Activated T-cell treated with anti-CD3 and anti-CD28 coated beads, Interleukin-2, amount 50 U/mL, for 72 hours (primary cell): ENCODE data around the gene TM7SF3. TPM values are rescaled to one million over a fixed set of nuclear protein-coding genes. Genes with fewer than 3 reads are reported as not detected.

Source experiments
- ATAC-seq, 2 donors: fragments of 150-1000 bp; cut with Tn5 transposase; replicated peaks in 1 of 2; 2 replicates each; pipeline ENCODE4 v1.10.0; 2021; ENCODE audit warnings: moderate library complexity in 2 of 2, mild to moderate bottlenecking in 1 of 2
- DNase-seq, 2 donors: peaks; one replicate each; pipeline ENCODE4 v3.0.0; 2021 to 2022; ENCODE audit warnings: mixed read lengths in 1 of 2
- H3K27ac Mint-ChIP-seq: one replicate; pipeline ENCODE4 v1.8.0; 2022; ENCODE audit warnings: mild to moderate bottlenecking, moderate library complexity, mixed read lengths
- H3K27me3 Mint-ChIP-seq: one replicate; pipeline ENCODE4 v1.8.0; 2022; ENCODE audit warnings: low read depth, mixed read lengths
- H3K36me3 Mint-ChIP-seq, 2 donors: one replicate each; pipeline ENCODE4 v1.8.0; 2022; ENCODE audit warnings: mixed read lengths in 2 of 2, mild to moderate bottlenecking in 1 of 2; ENCODE audit not compliant: insufficient read depth in 2 of 2
- H3K4me1 Mint-ChIP-seq: one replicate; pipeline ENCODE4 v1.8.0; 2022; ENCODE audit warnings: low read depth, mixed read lengths
- H3K4me3 Mint-ChIP-seq, 2 donors: one replicate each; pipeline ENCODE4 v1.8.0; 2022; ENCODE audit warnings: mild to moderate bottlenecking in 2 of 2, mixed read lengths in 2 of 2, moderate library complexity in 2 of 2
- H3K9me3 Mint-ChIP-seq, 2 donors: one replicate each; pipeline ENCODE4 v1.8.0; 2022; ENCODE audit warnings: mixed read lengths in 2 of 2
- total RNA-seq, 2 donors: library from RNA; stranded (reverse); gene quantifications; one replicate each; pipeline ENCODE4 v1.2.3, GENCODE V29; 2022

TM7SF3 gene
- total RNA-seq, 2 donors from 2014 or later = 45.4 to 71.0 TPM

GRCh38 chr12:26948309-26948708 lies 65.9 kb downstream of the TM7SF3 start:
- H3K9me3 Mint-ChIP-seq = peaks cover 3 to 4% of the 10 kb centered on the region in 2 donors
- H3K4me3 Mint-ChIP-seq = no peak overlapping the region
- no peak for DNase-seq
- peaks cover 69% of the 10 kb centered on the region for H3K4me1 Mint-ChIP-seq
- H3K36me3 Mint-ChIP-seq = peaks cover 9 to 37% of the 10 kb centered on the region in 2 donors
- no peaks in the 10 kb centered on the region for H3K27me3 Mint-ChIP-seq
- no peak for ATAC-seq
- H3K27ac Mint-ChIP-seq = peak overlapping the region; percentile 22

- H3K27ac Mint-ChIP-seq = peak overlapping the region; percentile 98
- no peaks in the 10 kb centered on the region for H3K9me3 Mint-ChIP-seq
- H3K27me3 Mint-ChIP-seq = no peaks in the 10 kb centered on the region
- H3K36me3 Mint-ChIP-seq = peaks cover 8 to 16% of the 10 kb centered on the region in 2 donors
- peaks cover 70% of the 10 kb centered on the region for H3K4me1 Mint-ChIP-seq
- peak overlapping the region; percentile 98 to 99 for H3K4me3 Mint-ChIP-seq
- no peak for ATAC-seq
- no peak for DNase-seq
Observed at GRCh38 chr12:26941215-26941594, 73.0 kb downstream of the TM7SF3 start.

- Mint-ChIP-seq H3K36me3 (peaks cover 8 to 16% of the 10 kb centered on the region in 2 donors), H3K4me3 (peak overlapping the region; percentile 98 to 99), H3K27me3 (no peaks in the 10 kb centered on the region), H3K27ac (peak overlapping the region; percentile 98), H3K4me1 (peaks cover 70% of the 10 kb centered on the region), H3K9me3 (no peaks in the 10 kb centered on the region)
- no peak for ATAC-seq
- DNase-seq = peak; percentile 24 to 51
Observed at GRCh38 chr12:26940516-26941214, 73.5 kb downstream of the TM7SF3 start.

GRCh38 chr12:26939953-26940352 lies 74.2 kb downstream of the TM7SF3 start:
- ATAC-seq (no peak), DNase-seq (no peak)
- peak overlapping the region; percentile 98 for H3K27ac Mint-ChIP-seq
- peak overlapping the region; percentile 98 to 99 for H3K4me3 Mint-ChIP-seq
- H3K36me3 Mint-ChIP-seq = peaks cover 8 to 11% of the 10 kb centered on the region in 2 donors
- no peaks in the 10 kb centered on the region for H3K9me3 Mint-ChIP-seq
- peaks cover 71% of the 10 kb centered on the region for H3K4me1 Mint-ChIP-seq
- no peaks in the 10 kb centered on the region for H3K27me3 Mint-ChIP-seq

GRCh38 chr12:26939192-26939832 lies 74.9 kb downstream of the TM7SF3 start:
- Mint-ChIP-seq H3K4me1 (peaks cover 75% of the 10 kb centered on the region), H3K27me3 (no peaks in the 10 kb centered on the region), H3K4me3 (peak overlapping the region; percentile 98 to 99), H3K36me3 (peaks cover 9% of the 10 kb centered on the region in 2 donors), H3K9me3 (no peaks in the 10 kb centered on the region), H3K27ac (peak overlapping the region; percentile 98)
- DNase-seq = no peak
- ATAC-seq = no peak

- peak overlapping the region; percentile 98 to 99 for H3K4me3 Mint-ChIP-seq
- H3K27ac Mint-ChIP-seq = peak overlapping the region; percentile 98
- no peaks in the 10 kb centered on the region for H3K9me3 Mint-ChIP-seq
- peaks cover 76% of the 10 kb centered on the region for H3K4me1 Mint-ChIP-seq
- peak; percentile 25 for ATAC-seq
- H3K36me3 Mint-ChIP-seq = peaks cover 9 to 10% of the 10 kb centered on the region in 2 donors
- no peaks in the 10 kb centered on the region for H3K27me3 Mint-ChIP-seq
- no peak for DNase-seq
Observed at GRCh38 chr12:26938701-26939062, 75.5 kb downstream of the TM7SF3 start.

GRCh38 chr12:26937863-26938700 lies 76.1 kb downstream of the TM7SF3 start, which contains the start of the genes FGFR1OP2 and INTS13:
Gene FGFR1OP2, plus strand, starts transcription at chr12:26938470. Its CDS starts 15,689 bp downstream, at chr12:26954159.
Gene INTS13, minus strand, starts transcription at chr12:26937981. Its CDS starts 1,178 bp downstream, at chr12:26936803.
- DNase-seq (peak; percentile 96 to 99), ATAC-seq (peak; percentile 91 to 93)
- Mint-ChIP-seq H3K4me1 (peaks cover 76% of the 10 kb centered on the region), H3K27ac (peak within 1 kb of the TSS; percentile 98), H3K4me3 (peak within 1 kb of the TSS; percentile 98 to 99), H3K36me3 (peaks cover 11 to 15% of the 10 kb centered on the region in 2 donors), H3K9me3 (no peaks in the 10 kb centered on the region), H3K27me3 (no peaks in the 10 kb centered on the region)

- peak overlapping the region; percentile 98 to 99 for H3K4me3 Mint-ChIP-seq
- peaks cover 12 to 21% of the 10 kb centered on the region in 2 donors for H3K36me3 Mint-ChIP-seq
- no peak for DNase-seq
- ATAC-seq = no peak
- H3K27ac Mint-ChIP-seq = peak overlapping the region; percentile 97
- H3K4me1 Mint-ChIP-seq = peaks cover 76% of the 10 kb centered on the region
- no peaks in the 10 kb centered on the region for H3K27me3 Mint-ChIP-seq
- H3K9me3 Mint-ChIP-seq = no peaks in the 10 kb centered on the region
Observed at GRCh38 chr12:26937443-26937862, 76.7 kb downstream of the TM7SF3 start.

- ATAC-seq (no peak), DNase-seq (no peak)
- Mint-ChIP-seq H3K27ac (peak overlapping the region; percentile 97), H3K9me3 (no peaks in the 10 kb centered on the region), H3K27me3 (no peaks in the 10 kb centered on the region), H3K36me3 (peaks cover 12 to 22% of the 10 kb centered on the region in 2 donors), H3K4me1 (peaks cover 74% of the 10 kb centered on the region), H3K4me3 (peak overlapping the region; percentile 98 to 99)
Observed at GRCh38 chr12:26936559-26937442, 77.4 kb downstream of the TM7SF3 start.

- DNase-seq = peak; percentile 32 to 33
- ATAC-seq = peak; percentile 9 to 27
- H3K9me3 Mint-ChIP-seq = no peaks in the 10 kb centered on the region
- H3K27me3 Mint-ChIP-seq = no peaks in the 10 kb centered on the region
- peak overlapping the region; percentile 97 for H3K27ac Mint-ChIP-seq
- H3K4me1 Mint-ChIP-seq = peaks cover 67% of the 10 kb centered on the region
- H3K36me3 Mint-ChIP-seq = peaks cover 12 to 25% of the 10 kb centered on the region in 2 donors
- peak overlapping the region; percentile 98 to 99 for H3K4me3 Mint-ChIP-seq
Observed at GRCh38 chr12:26935636-26936378, 78.4 kb downstream of the TM7SF3 start.

- Mint-ChIP-seq H3K9me3 (no peaks in the 10 kb centered on the region), H3K36me3 (peaks cover 7 to 44% of the 10 kb centered on the region in 2 donors), H3K4me3 (no peak overlapping the region), H3K27me3 (no peaks in the 10 kb centered on the region), H3K27ac (no peak overlapping the region), H3K4me1 (peaks cover 36% of the 10 kb centered on the region)
- DNase-seq (no peak), ATAC-seq (no peak)
Observed at GRCh38 chr12:26929590-26929989, 84.6 kb downstream of the TM7SF3 start.
